Keratinocyte (primary cell): ENCODE data around the gene BTBD17. TPM values are rescaled to one million over a fixed set of nuclear protein-coding genes. Genes with fewer than 3 reads are reported as not detected.

Experiments
- DNase-seq: peaks from one replicate; pipeline ENCODE4 v3.0.0-alpha.2; 2011; ENCODE audit warnings: low read depth, missing footprints, low spot score
- FAIRE-seq: peaks from 2 replicates; lab custom pipeline; 2011; peaks lifted over from hg19 to GRCh38; lab: Jason Lieb, UNC
- H2AFZ ChIP-seq: 2 replicates; pipeline ENCODE4 v1.6.0; 2012; ENCODE audit warnings: low read length, control low read depth, inconsistent platforms; ENCODE audit not compliant: control insufficient read depth
- H3K27ac ChIP-seq: 2 replicates; pipeline ENCODE4 v1.5.1; 2011; ENCODE audit warnings: low read length; ENCODE audit not compliant: control insufficient read depth, insufficient read depth
- H3K27me3 ChIP-seq: 3 replicates; pipeline ENCODE4 v1.6.0; 2011; ENCODE audit warnings: low read length; ENCODE audit not compliant: control insufficient read depth, insufficient read depth; ENCODE audit errors: extremely low read depth
- H3K36me3 ChIP-seq, 2 experiments: 2 replicates in 1 of 2; 3 replicates in 1 of 2; pipeline ENCODE4 v1.5.1; 2011; ENCODE audit warnings: low read length in 2 of 2, mild to moderate bottlenecking in 1 of 2; ENCODE audit not compliant: control insufficient read depth in 2 of 2, insufficient read depth in 2 of 2; ENCODE audit errors: extremely low read depth in 1 of 2
- H3K4me1 ChIP-seq: 3 replicates; pipeline ENCODE4 v1.5.1; 2011; ENCODE audit warnings: low read length; ENCODE audit not compliant: control insufficient read depth, insufficient read depth; ENCODE audit errors: extremely low read depth
- H3K4me2 ChIP-seq: 3 replicates; pipeline ENCODE4 v1.6.0; 2011; ENCODE audit warnings: low read depth, low read length; ENCODE audit not compliant: control insufficient read depth, insufficient read depth; ENCODE audit errors: extremely low read depth
- H3K4me3 ChIP-seq, 3 experiments: fragments of 200-600 bp in 1 of 3; sonication (generic) in 1 of 3; 2 replicates in 2 of 3; 3 replicates in 1 of 3; pipeline ENCODE4 v1.5.1; 2011 to 2016; ENCODE audit warnings: low read length in 3 of 3, mild to moderate bottlenecking in 3 of 3, control low read depth in 2 of 3, inconsistent platforms in 1 of 3, low read depth in 1 of 3, mixed read lengths in 1 of 3, mixed run types in 1 of 3, moderate library complexity in 1 of 3; ENCODE audit not compliant: control insufficient read depth in 2 of 3, insufficient read depth in 2 of 3; ENCODE audit errors: extremely low read depth in 1 of 3
- H3K79me2 ChIP-seq: 2 replicates; pipeline ENCODE4 v1.6.0; 2012; ENCODE audit warnings: low read length; ENCODE audit not compliant: control insufficient read depth, insufficient read depth
- H3K9ac ChIP-seq: 3 replicates; pipeline ENCODE4 v1.6.0; 2011; ENCODE audit warnings: low read length; ENCODE audit not compliant: control insufficient read depth, insufficient read depth; ENCODE audit errors: extremely low read depth
- H3K9me1 ChIP-seq: 3 replicates; pipeline ENCODE4 v1.6.0; 2011; ENCODE audit warnings: low read length; ENCODE audit not compliant: control insufficient read depth, insufficient read depth; ENCODE audit errors: extremely low read depth
- H3K9me3 ChIP-seq: 2 replicates; pipeline ENCODE4 v1.5.1; 2012; ENCODE audit warnings: low read depth, low read length; ENCODE audit not compliant: control insufficient read depth
- H4K20me1 ChIP-seq: 3 replicates; pipeline ENCODE4 v1.6.0; 2011; ENCODE audit warnings: low read length; ENCODE audit not compliant: control insufficient read depth, insufficient read depth; ENCODE audit errors: extremely low read depth
- EZH2 ChIP-seq: IDR thresholded peaks from one replicate; pipeline ENCODE4 v1.6.1; 2012; ENCODE audit warnings: inconsistent platforms, mild to moderate bottlenecking, low read length, moderate library complexity
- dilution Hi-C: fragments of 300-500 bp; cut with MboI; formaldehyde crosslinking; loops from one replicate; pipeline ENCODE4 v1.7.0; 2020; ENCODE audit warnings: low sequenced_read_pairs; ENCODE audit not compliant: extremely low pct_ligation_motif_present
- polyA plus RNA-seq, 5 experiments: library from polyadenylated mRNA; depleted of rRNA in 3 of 5; stranded (reverse) in 3 of 5; stranded (forward) in 1 of 5; unstranded in 1 of 5; fragments of >200 nt; gene quantifications; 1 replicate in 1 of 5; 2 replicates in 3 of 5; 3 replicates in 1 of 5; pipeline versions ENCODE4 v1.2.1 to v1.2.3, GENCODE V29; 2011 to 2012; ENCODE audit warnings: missing spikeins in 2 of 5, low read depth in 1 of 5, low replicate concordance in 1 of 5
- TF ChIP-seq, protein P1 (sequence below), 3 experiments: IDR thresholded peaks in 1 of 3; conservative IDR thresholded peaks in 1 of 3; optimal IDR thresholded peaks in 1 of 3; 2 replicates in 2 of 3; 3 replicates in 1 of 3; pipeline versions ENCODE3 to v1.5.1; 2011; ENCODE audit warnings: low read length in 3 of 3, mild to moderate bottlenecking in 3 of 3, moderate library complexity in 2 of 3, control low read depth in 1 of 3, inconsistent platforms in 1 of 3; ENCODE audit not compliant: insufficient read depth in 2 of 3; ENCODE audit errors: extremely low read depth in 1 of 3

BTBD17 gene
- polyA plus RNA-seq, 1 donor (not counting 4 experiments of a cell fraction or from before 2014, with no cell fraction given), result not detected

DNA sequence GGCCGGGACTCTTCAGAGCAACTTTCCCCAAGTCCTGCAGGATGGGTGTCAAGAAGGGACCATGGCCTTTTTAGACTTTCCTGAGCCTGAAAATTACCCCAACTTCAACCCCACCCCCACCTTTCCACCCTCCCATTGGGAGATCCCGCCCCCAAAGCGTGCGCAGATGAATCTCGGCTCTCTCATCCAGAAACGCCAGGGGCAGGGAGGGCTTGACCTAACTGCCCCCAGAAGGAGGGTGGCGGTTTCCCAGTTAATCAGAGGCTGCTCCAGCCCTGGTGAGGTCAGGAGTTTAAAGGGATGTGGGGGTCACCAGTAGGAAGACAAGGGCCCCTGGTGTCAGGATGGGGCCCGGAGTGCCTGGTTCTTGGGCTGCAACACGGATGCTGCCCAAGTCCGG is 35.2 kb downstream of the BTBD17 start:
- Histone ChIP-seq H3K4me3 (peak overlapping the region in 2 of 3 experiments; percentile 8 to 18), H4K20me1 (no peaks in the 10 kb centered on the region), H3K9me1 (no peaks in the 10 kb centered on the region), H3K27me3 (peaks cover 32% of the 10 kb centered on the region), H2AFZ (no peak overlapping the region), H3K36me3 (no peaks in the 10 kb centered on the region), H3K9me3 (no peaks in the 10 kb centered on the region), H3K4me2 (peak overlapping the region; percentile 60), H3K27ac (no peak overlapping the region), H3K4me1 (no peaks in the 10 kb centered on the region), H3K79me2 (no peaks in the 10 kb centered on the region), H3K9ac (no peak overlapping the region)
- TF ChIP-seq, protein P1, sequence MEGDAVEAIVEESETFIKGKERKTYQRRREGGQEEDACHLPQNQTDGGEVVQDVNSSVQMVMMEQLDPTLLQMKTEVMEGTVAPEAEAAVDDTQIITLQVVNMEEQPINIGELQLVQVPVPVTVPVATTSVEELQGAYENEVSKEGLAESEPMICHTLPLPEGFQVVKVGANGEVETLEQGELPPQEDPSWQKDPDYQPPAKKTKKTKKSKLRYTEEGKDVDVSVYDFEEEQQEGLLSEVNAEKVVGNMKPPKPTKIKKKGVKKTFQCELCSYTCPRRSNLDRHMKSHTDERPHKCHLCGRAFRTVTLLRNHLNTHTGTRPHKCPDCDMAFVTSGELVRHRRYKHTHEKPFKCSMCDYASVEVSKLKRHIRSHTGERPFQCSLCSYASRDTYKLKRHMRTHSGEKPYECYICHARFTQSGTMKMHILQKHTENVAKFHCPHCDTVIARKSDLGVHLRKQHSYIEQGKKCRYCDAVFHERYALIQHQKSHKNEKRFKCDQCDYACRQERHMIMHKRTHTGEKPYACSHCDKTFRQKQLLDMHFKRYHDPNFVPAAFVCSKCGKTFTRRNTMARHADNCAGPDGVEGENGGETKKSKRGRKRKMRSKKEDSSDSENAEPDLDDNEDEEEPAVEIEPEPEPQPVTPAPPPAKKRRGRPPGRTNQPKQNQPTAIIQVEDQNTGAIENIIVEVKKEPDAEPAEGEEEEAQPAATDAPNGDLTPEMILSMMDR (optimal IDR thresholded peaks at IDR 0.05 in 1 of 3, IDR thresholded peaks at IDR 0.05 in 1 of 3, conservative IDR thresholded peaks at IDR 0.05 in 1 of 3; ENCODE audit: extremely low read depth in 1 of 3, insufficient read depth in 2 of 3, low read length in 3 of 3), result no peak
- no peak for TF ChIP-seq EZH2
- no peak for DNase-seq
- no peak for FAIRE-seq
- dilution Hi-C loops, result no loop called here

DNA sequence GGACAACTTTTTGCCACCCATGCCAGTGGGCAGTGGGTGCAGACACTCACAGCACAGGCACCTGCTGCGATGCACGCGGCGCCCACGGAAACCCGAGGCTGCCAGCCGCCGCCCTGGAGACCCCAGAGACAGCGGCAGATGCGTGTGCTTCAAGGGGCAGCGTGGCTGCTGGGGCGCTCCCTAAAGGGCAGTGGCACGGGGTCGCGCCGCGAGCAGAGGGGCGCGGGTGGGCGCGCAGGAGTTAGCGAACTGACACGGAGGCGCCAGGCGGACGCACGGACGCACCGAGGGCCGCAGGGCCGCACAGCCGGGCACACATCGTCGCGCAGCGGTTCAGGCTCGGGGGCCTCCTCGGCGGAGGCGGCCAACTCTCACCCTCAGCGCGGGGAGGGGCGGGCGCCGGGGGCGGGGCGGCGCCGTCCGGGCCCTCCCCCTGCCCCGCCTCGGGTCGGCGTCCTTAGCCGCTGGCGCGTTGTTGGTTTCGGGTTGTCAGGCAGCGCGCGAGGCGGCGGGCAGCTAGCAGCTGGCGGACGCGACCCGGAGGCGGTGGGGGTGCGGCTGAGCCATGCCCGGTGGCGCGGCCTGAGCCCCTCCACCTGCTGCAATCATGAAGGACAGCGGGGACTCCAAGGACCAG is 35.8 kb downstream of the BTBD17 start, which contains the start of gene KIF19:
TSS of gene KIF19 (plus strand) at position 484 of the 637 bp plus-strand sequence. CDS start at position 608, 124 bp downstream.
- Histone ChIP-seq H3K27me3 (peaks cover 32% of the 10 kb centered on the region), H4K20me1 (no peaks in the 10 kb centered on the region), H2AFZ (no peak within 1 kb of the TSS), H3K4me2 (peak within 1 kb of the TSS; percentile 60), H3K36me3 (no peaks in the 10 kb centered on the region), H3K79me2 (no peaks in the 10 kb centered on the region), H3K9me1 (no peaks in the 10 kb centered on the region), H3K27ac (no peak within 1 kb of the TSS), H3K4me3 (peak within 1 kb of the TSS in 2 of 3 experiments; percentile 8 to 18), H3K9me3 (no peaks in the 10 kb centered on the region), H3K9ac (no peak within 1 kb of the TSS), H3K4me1 (no peaks in the 10 kb centered on the region)
- DNase-seq (no peak), FAIRE-seq (no peak)
- TF ChIP-seq EZH2, result peak; percentile 32
- TF ChIP-seq, protein P1 (optimal IDR thresholded peaks at IDR 0.05 in 1 of 3, IDR thresholded peaks at IDR 0.05 in 1 of 3, conservative IDR thresholded peaks at IDR 0.05 in 1 of 3; ENCODE audit: extremely low read depth in 1 of 3, insufficient read depth in 2 of 3, low read length in 3 of 3), result no peak
- dilution Hi-C loops, result no loop called here
